OCI-LY1 (cell line): ENCODE results near the gene HDAC9.

Experiments
- CTCF ChIP-seq: fragments of 200-600 bp; sonication (generic), shearing (Covaris generic); IDR thresholded peaks from 2 replicates; pipeline ENCODE4 v1.5.1; 2017; ENCODE audit warnings: mild to moderate bottlenecking, antibody characterized with exemption, low read length, moderate library complexity, mixed read lengths
- EZH2 ChIP-seq: fragments of 200-600 bp; sonication (generic), shearing (Covaris generic); IDR thresholded peaks from 2 replicates; pipeline ENCODE4 v1.8.0; 2017; ENCODE audit warnings: borderline replicate concordance, mixed run types, mild to moderate bottlenecking, antibody characterized with exemption, low read length, moderate library complexity, mixed read lengths

DNA sequence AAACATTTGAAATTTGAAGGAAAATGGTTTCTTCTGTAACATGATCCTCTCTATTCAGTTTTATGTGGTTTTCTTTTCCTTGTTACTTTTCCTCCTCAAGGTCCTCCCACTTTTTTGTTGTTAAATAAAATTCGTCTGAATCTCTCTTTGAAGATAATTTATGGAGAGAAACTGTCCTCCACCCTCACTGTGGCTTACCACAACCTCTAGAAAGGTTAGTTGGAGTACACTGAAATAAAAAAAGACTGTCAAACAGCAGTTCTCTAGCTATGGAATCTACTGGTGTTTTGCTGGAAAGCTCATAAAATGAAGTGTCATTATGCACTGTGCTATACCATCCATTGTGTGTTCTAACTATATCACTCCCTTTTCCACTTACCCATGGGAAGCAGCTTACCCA lies 189.4 kb downstream of the HDAC9 start:
- no peak for TF ChIP-seq CTCF
- no peak for TF ChIP-seq EZH2
